PC-3 (cell line): Measurements from ENCODE around the gene PTTG1IP2. TPM values are rescaled to one million over a fixed set of nuclear protein-coding genes. Genes with fewer than 3 reads are reported as not detected.
A peak's percentile ranks its signal among the peaks of the same experiment; 100 is the strongest.

ENCODE experiments used
- ATAC-seq: fragments of 200-7000 bp; cut with Tn5 transposase; 2 replicates; pipeline ENCODE4 v1.9.1; 2020; ENCODE audit warnings: mild to moderate bottlenecking, moderate library complexity
- BruUV-seq: library from RNA; stranded (reverse); fragments of 400-500 nt; replicated peaks from 2 replicates; lab custom pipeline; 2021; lab: Mats Ljungman, UMichigan
- CTCF ChIA-PET: fragments of 300-600 bp; sonication (Branson Sonifier 250); formaldehyde crosslinking; loops from one replicate; lab custom pipeline; 2022; ENCODE audit warnings: antibody characterized with exemption; lab: Charles Lee
- POLR2A ChIA-PET: fragments of 300-600 bp; sonication (Branson Sonifier 250); formaldehyde crosslinking; loops from one replicate; lab custom pipeline; 2022; ENCODE audit warnings: antibody characterized with exemption; ENCODE audit not compliant: unreplicated experiment; lab: Charles Lee
- DNase-seq: peaks from one replicate; pipeline ENCODE4 v3.0.0-alpha.2; 2015
- H2AFZ ChIP-seq: fragments of 300-600 bp; sonication (generic); 2 replicates; pipeline ENCODE4 v1.6.0; 2016; ENCODE audit warnings: antibody characterized with exemption, low read length
- H3F3A ChIP-seq: fragments of 300-600 bp; sonication (generic); one replicate; pipeline ENCODE4 v1.6.0; 2017; ENCODE audit warnings: antibody characterized with exemption, low read length, control low read depth, mild to moderate bottlenecking; ENCODE audit not compliant: unreplicated experiment
- H3K27ac ChIP-seq: fragments of 300-600 bp; sonication (generic); 2 replicates; pipeline ENCODE4 v1.5.1; 2016; ENCODE audit warnings: mild to moderate bottlenecking, low read length
- H3K27me3 ChIP-seq: fragments of 300-600 bp; sonication (generic); 2 replicates; pipeline ENCODE4 v1.6.1; 2016; ENCODE audit warnings: low read length, mixed read lengths
- H3K36me3 ChIP-seq: fragments of 300-600 bp; sonication (generic); 2 replicates; pipeline ENCODE4 v1.6.1; 2016; ENCODE audit warnings: low read depth, mixed run types, low read length, mixed read lengths
- H3K4me1 ChIP-seq: fragments of 300-600 bp; sonication (generic); 2 replicates; pipeline ENCODE4 v1.5.1; 2016; ENCODE audit warnings: low read length; ENCODE audit not compliant: insufficient read depth
- H3K4me2 ChIP-seq: fragments of 300-600 bp; sonication (generic); 2 replicates; pipeline ENCODE4 v1.6.0; 2016; ENCODE audit warnings: low read length
- H3K4me3 ChIP-seq: fragments of 300-600 bp; sonication (generic); 2 replicates; pipeline ENCODE4 v1.5.1; 2016; ENCODE audit warnings: mild to moderate bottlenecking, low read length, mixed read lengths
- H3K79me2 ChIP-seq: fragments of 300-600 bp; sonication (generic); 2 replicates; pipeline ENCODE4 v1.6.1; 2017; ENCODE audit warnings: low read length, mixed read lengths
- H3K9ac ChIP-seq: fragments of 300-600 bp; sonication (generic); 2 replicates; pipeline ENCODE4 v1.6.0; 2016; ENCODE audit warnings: mild to moderate bottlenecking, low read length
- H3K9me2 ChIP-seq: fragments of 300-600 bp; sonication (generic); replicated peaks from 2 replicates; pipeline ENCODE4 v1.6.1; 2016; ENCODE audit warnings: mixed run types, low read length, mixed read lengths
- H3K9me3 ChIP-seq: fragments of 300-600 bp; sonication (generic); 2 replicates; pipeline ENCODE4 v1.6.1; 2016; ENCODE audit warnings: low read length, mixed read lengths
- H4K20me1 ChIP-seq: fragments of 300-600 bp; sonication (generic); 2 replicates; pipeline ENCODE4 v1.6.1; 2016; ENCODE audit warnings: low read length, mixed read lengths
- EZH2 ChIP-seq: fragments of 300-600 bp; sonication (generic); IDR thresholded peaks from one replicate; pipeline ENCODE4 v1.6.1; 2017; ENCODE audit warnings: antibody characterized with exemption, mild to moderate bottlenecking, low read length; ENCODE audit not compliant: unreplicated experiment
- EZH2phosphoT487 ChIP-seq: fragments of 300-600 bp; sonication (generic); IDR thresholded peaks from 2 replicates; pipeline ENCODE4 v1.6.1; 2018; ENCODE audit warnings: mild to moderate bottlenecking, antibody characterized with exemption, low read length, borderline replicate concordance
- intact Hi-C: fragments of 100-400 bp; cut with micrococcal nuclease; formaldehyde crosslinking; loops from 2 replicates; pipeline ENCODE4 v1.9.0; 2023
- total RNA-seq: library from RNA; depleted of rRNA; stranded (reverse); fragments of >200 nt; gene quantifications from 2 replicates; pipeline ENCODE4 v1.2.3, GENCODE V29; 2014
- TF ChIP-seq, protein P1 (sequence below): fragments of 300-600 bp; sonication (generic); conservative IDR thresholded peaks from 2 replicates; pipeline ENCODE4 v1.5.1; 2017; ENCODE audit warnings: antibody characterized with exemption, low read depth, mild to moderate bottlenecking, low read length

PTTG1IP2 gene
- total RNA-seq, 1 experiment from 2014 or later: not detected

DNA sequence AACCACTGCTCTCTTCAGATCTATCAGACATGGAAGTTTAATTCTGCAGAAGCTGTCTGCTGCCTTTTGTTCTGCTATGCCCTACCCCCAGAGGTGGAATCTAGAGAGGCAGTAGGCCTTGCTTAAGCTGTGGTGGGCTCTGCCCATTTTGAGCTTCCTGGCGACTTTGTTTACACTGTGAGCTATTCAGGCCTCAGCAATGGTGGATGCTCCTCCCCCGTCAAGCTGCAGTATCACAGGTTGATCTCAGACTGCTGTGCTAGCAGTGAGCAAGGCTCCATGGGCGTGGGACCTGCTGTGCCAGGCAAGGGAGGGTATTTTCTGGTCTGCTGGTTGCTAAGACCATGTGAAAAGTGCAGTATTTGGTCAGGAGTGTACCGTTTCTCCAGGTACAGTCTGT lies 81.6 kb downstream of the PTTG1IP2 start:
- H3K27ac ChIP-seq: no peak overlapping the region
- intact Hi-C loops: loop anchor here (2.0 to 5.0 kb wide), 2 partner anchors 46 to 96 kb away; partner anchors contain the start of gene CDK14
- H3K4me1 ChIP-seq: peaks cover 6% of the 10 kb centered on the region; the same call in 1 of the 2 replicates
- no peaks in the 10 kb centered on the region for H3K27me3 ChIP-seq
- H3K4me2 ChIP-seq: peak overlapping the region; percentile 31; the same call in 1 of the 2 replicates
- no peaks in the 10 kb centered on the region for H3K9me3 ChIP-seq
- H4K20me1 ChIP-seq: no peaks in the 10 kb centered on the region
- H3K9ac ChIP-seq: no peak overlapping the region
- ATAC-seq (peak; percentile 71), DNase-seq (peak; percentile 48)
- no peak overlapping the region for H3K4me3 ChIP-seq
- no peak for TF ChIP-seq EZH2
- TF ChIP-seq EZH2phosphoT487: no peak
- TF ChIP-seq, protein P1, sequence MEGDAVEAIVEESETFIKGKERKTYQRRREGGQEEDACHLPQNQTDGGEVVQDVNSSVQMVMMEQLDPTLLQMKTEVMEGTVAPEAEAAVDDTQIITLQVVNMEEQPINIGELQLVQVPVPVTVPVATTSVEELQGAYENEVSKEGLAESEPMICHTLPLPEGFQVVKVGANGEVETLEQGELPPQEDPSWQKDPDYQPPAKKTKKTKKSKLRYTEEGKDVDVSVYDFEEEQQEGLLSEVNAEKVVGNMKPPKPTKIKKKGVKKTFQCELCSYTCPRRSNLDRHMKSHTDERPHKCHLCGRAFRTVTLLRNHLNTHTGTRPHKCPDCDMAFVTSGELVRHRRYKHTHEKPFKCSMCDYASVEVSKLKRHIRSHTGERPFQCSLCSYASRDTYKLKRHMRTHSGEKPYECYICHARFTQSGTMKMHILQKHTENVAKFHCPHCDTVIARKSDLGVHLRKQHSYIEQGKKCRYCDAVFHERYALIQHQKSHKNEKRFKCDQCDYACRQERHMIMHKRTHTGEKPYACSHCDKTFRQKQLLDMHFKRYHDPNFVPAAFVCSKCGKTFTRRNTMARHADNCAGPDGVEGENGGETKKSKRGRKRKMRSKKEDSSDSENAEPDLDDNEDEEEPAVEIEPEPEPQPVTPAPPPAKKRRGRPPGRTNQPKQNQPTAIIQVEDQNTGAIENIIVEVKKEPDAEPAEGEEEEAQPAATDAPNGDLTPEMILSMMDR: no peak
- CTCF ChIA-PET: interaction anchor here (0.6 kb wide), 2 partner anchors 96 to 233 kb away, joined by 3 to 4 read pairs; no protein-coding TSS in a partner anchor
- peak overlapping the region; percentile 75 for H2AFZ ChIP-seq
- BruUV-seq: no TSS peak
- H3K79me2 ChIP-seq: no peaks in the 10 kb centered on the region
- H3F3A ChIP-seq: no peaks in the 10 kb centered on the region
- H3K36me3 ChIP-seq: no peaks in the 10 kb centered on the region
- H3K9me2 ChIP-seq: no peaks in the 10 kb centered on the region
- POLR2A ChIA-PET: interaction anchor here (0.7 kb wide), 1 partner anchor 150 kb away, joined by 4 read pairs; no protein-coding TSS in a partner anchor

DNA sequence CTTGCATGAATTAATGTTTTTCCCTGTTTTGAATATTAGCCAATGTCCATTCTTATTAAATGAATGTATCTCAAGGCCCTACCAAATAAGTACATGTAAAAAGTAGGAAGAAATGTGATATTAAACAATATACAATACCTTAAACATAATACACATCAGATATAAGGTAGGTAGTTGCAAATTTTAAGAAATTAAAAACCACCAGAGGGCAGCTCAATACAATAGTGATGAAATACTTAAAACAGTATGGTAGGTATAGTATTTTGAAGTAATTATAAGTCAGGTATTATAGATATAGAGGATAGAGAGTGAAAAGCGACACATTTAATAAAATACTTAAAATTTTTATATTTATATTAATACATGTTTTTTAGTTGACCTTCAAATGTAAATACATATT lies 83.1 kb downstream of the PTTG1IP2 start:
- Histone ChIP-seq H3K9me2 (no peaks in the 10 kb centered on the region), H3K9me3 (no peaks in the 10 kb centered on the region), H3K79me2 (no peaks in the 10 kb centered on the region), H4K20me1 (no peaks in the 10 kb centered on the region), H3K27ac (no peak overlapping the region), H3K4me2 (no peak overlapping the region), H3K27me3 (no peaks in the 10 kb centered on the region), H3F3A (no peaks in the 10 kb centered on the region), H3K36me3 (no peaks in the 10 kb centered on the region), H3K9ac (no peak overlapping the region), H2AFZ (no peak overlapping the region), H3K4me1 (peaks cover 6% of the 10 kb centered on the region; the same call in 1 of the 2 replicates), H3K4me3 (no peak overlapping the region)
- CTCF ChIA-PET: interaction anchor here (0.7 kb wide), 1 partner anchor 398 kb away, joined by 5 read pairs; no protein-coding TSS in a partner anchor
- no TSS peak for BruUV-seq
- DNase-seq (peak; percentile 61), ATAC-seq (peak; percentile 79)
- POLR2A ChIA-PET: no interaction called here
- TF ChIP-seq, protein P1: peak; percentile 53; the same call in 1 of the 2 replicates
- TF ChIP-seq EZH2phosphoT487: no peak
- no peak for TF ChIP-seq EZH2
- intact Hi-C loops: loop anchor here (1.0 to 5.0 kb wide), 2 partner anchors 45 to 482 kb away; partner anchors contain the start of gene CDK14

DNA sequence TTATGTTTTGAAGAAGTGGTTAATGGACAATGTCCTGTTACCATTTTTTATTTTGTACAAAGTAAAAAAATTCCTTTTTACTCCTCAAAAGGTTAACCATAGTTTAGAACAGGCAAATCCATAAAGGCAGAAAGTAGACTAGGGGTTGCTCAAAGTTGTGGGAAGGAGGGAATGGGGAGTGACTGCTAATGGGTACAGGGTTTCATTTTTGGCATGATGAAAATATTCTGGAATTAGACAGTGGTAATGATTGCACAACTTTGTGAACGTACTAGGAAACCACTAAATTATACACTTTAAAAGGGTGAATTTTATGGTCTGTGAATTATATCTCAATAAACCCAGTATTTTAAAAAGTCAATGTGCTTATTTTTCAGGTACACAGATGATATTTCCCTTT lies 91.3 kb downstream of the PTTG1IP2 start:
- CTCF ChIA-PET: no interaction called here
- BruUV-seq: no TSS peak
- H2AFZ ChIP-seq: no peak overlapping the region
- H3K4me2 ChIP-seq: no peak overlapping the region
- TF ChIP-seq, protein P1: no peak
- TF ChIP-seq EZH2 (no peak), EZH2phosphoT487 (no peak)
- no peaks in the 10 kb centered on the region for H3K4me1 ChIP-seq
- no peak overlapping the region for H3K9ac ChIP-seq
- no peaks in the 10 kb centered on the region for H3K79me2 ChIP-seq
- no peak for DNase-seq
- no peaks in the 10 kb centered on the region for H4K20me1 ChIP-seq
- POLR2A ChIA-PET: no interaction called here
- no peaks in the 10 kb centered on the region for H3K9me3 ChIP-seq
- H3K27ac ChIP-seq: no peak overlapping the region
- H3K4me3 ChIP-seq: no peak overlapping the region
- H3K27me3 ChIP-seq: no peaks in the 10 kb centered on the region
- H3F3A ChIP-seq: no peaks in the 10 kb centered on the region
- no peaks in the 10 kb centered on the region for H3K36me3 ChIP-seq
- no peak for ATAC-seq
- intact Hi-C loops: no loop called here
- no peaks in the 10 kb centered on the region for H3K9me2 ChIP-seq
